Activated CD4-positive, CD25-positive, alpha-beta regulatory T cell (primary cell): ENCODE data around the gene EXD3.
"Not testable (repeated sequence)": the region's sequence is repeated elsewhere in the genome, so short reads cannot be mapped to it uniquely, and the experiment has no call there.

Experiments
- DNase-seq, 4 experiments: peaks; one replicate each; lab custom pipeline; 2025; lab: John Stamatoyannopoulos, UW

The EXD3 gene

GRCh38 chr9:137379761-137380161, 43.2 kb downstream of the EXD3 start:
- no peak for DNase-seq

GRCh38 chr9:137378688-137379410, 44.1 kb downstream of the EXD3 start:
- DNase-seq: not testable (repeated sequence)

- DNase-seq: no peak
These were observed 46.6 kb downstream of the EXD3 start for GRCh38 chr9:137376386-137376785.

- DNase-seq: no peak
These were observed 47.5 kb downstream of the EXD3 start for GRCh38 chr9:137375321-137376058.

GRCh38 chr9:137374131-137374845, 48.7 kb downstream of the EXD3 start:
- no peak for DNase-seq

- no peak for DNase-seq
These were observed 49.4 kb downstream of the EXD3 start for GRCh38 chr9:137373611-137373980.

GRCh38 chr9:137372693-137373610, 50.0 kb downstream of the EXD3 start:
- no peak for DNase-seq

- DNase-seq: no peak
These were observed 50.9 kb downstream of the EXD3 start for GRCh38 chr9:137371946-137372651.

GRCh38 chr9:137371521-137371941, 51.4 kb downstream of the EXD3 start:
- no peak for DNase-seq

GRCh38 chr9:137370865-137371520, 52.0 kb downstream of the EXD3 start:
- no peak for DNase-seq

GRCh38 chr9:137369911-137370764, 52.8 kb downstream of the EXD3 start:
- no peak for DNase-seq

GRCh38 chr9:137369061-137369787, 53.7 kb downstream of the EXD3 start:
- no peak for DNase-seq

GRCh38 chr9:137368431-137369035, 54.4 kb downstream of the EXD3 start:
- DNase-seq: no peak

GRCh38 chr9:137367506-137368430, 55.2 kb downstream of the EXD3 start:
- no peak for DNase-seq

- no peak for DNase-seq
These were observed 56.0 kb downstream of the EXD3 start for GRCh38 chr9:137366891-137367381.

- no peak for DNase-seq
These were observed 56.5 kb downstream of the EXD3 start for GRCh38 chr9:137366445-137366810.
